Natural killer cell treated with Interleukin-12 subunit alpha and Interleukin-12 subunit beta and Interleukin-15 and Interleukin-18, amount 100 ng/mL, for 72 hours (primary cell): ENCODE data around the gene ADORA2A. TPM values are rescaled to one million over a fixed set of nuclear protein-coding genes. Genes with fewer than 3 reads are reported as not detected.
A peak's percentile ranks its signal among the peaks of the same experiment; 100 is the strongest.

ENCODE experiments used
- ATAC-seq, 2 donors: fragments of 150-1000 bp; cut with Tn5 transposase in 1 of 2; sonication (Bioruptor Pico), chemical (Tn5 transposase) in 1 of 2; 2 replicates each; pipeline ENCODE4 v1.10.0; 2021
- DNase-seq: peaks from one replicate; pipeline ENCODE4 v3.0.0; 2022; ENCODE audit warnings: low spot score
- H3K27ac Mint-ChIP-seq, 2 donors: 1 replicate in 1 of 2; 2 replicates in 1 of 2; pipeline ENCODE4 v1.8.0; 2022; ENCODE audit warnings: mixed read lengths in 2 of 2, mild to moderate bottlenecking in 1 of 2, moderate library complexity in 1 of 2
- H3K27me3 Mint-ChIP-seq, 2 donors: 1 replicate in 1 of 2; 2 replicates in 1 of 2; pipeline ENCODE4 v1.8.0; 2022; ENCODE audit warnings: mixed read lengths in 2 of 2
- H3K36me3 Mint-ChIP-seq: one replicate; pipeline ENCODE4 v1.8.0; 2022; ENCODE audit warnings: mixed read lengths
- H3K4me1 Mint-ChIP-seq, 2 donors: 1 replicate in 1 of 2; 2 replicates in 1 of 2; pipeline ENCODE4 v1.8.0; 2022; ENCODE audit warnings: low read depth in 2 of 2, mixed read lengths in 2 of 2, mild to moderate bottlenecking in 1 of 2
- H3K4me3 Mint-ChIP-seq: one replicate; pipeline ENCODE4 v1.8.0; 2022; ENCODE audit warnings: mixed read lengths
- H3K9me3 Mint-ChIP-seq: 2 replicates; pipeline ENCODE4 v1.8.0; 2022; ENCODE audit warnings: mixed read lengths
- total RNA-seq, 2 donors: library from RNA; stranded (reverse); gene quantifications; one replicate each; pipeline ENCODE4 v1.2.3, GENCODE V29; 2022

ADORA2A gene
- total RNA-seq, 2 donors from 2014 or later = 29.0 to 81.6 TPM

DNA sequence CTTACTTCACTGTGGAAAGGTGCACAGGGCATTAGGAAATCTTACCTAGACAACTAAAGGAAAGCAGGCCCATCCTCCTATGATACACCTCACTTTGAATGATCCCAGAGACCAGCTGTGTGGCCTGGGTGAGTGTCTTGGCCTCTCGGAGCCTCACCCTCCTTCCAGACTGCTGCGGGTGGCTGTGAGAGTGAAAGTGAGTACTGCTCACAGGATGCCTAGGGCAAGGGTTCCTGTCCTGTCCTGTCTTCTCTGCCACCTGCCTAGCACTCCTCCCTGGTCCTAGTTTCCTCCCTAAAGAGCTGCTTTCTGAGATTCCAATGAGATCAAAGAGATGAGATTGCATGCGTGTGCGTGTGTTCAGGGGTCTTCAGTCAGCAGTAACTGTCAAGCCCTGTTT lies 19.5 kb upstream of the ADORA2A start:
- DNase-seq = no peak
- peak overlapping the region; percentile 40 for H3K4me3 Mint-ChIP-seq
- peak overlapping the region; percentile 30 to 100 for H3K27ac Mint-ChIP-seq
- peaks cover 55 to 64% of the 10 kb centered on the region in 2 donors for H3K4me1 Mint-ChIP-seq
- no peaks in the 10 kb centered on the region for H3K36me3 Mint-ChIP-seq
- no peak for ATAC-seq
- no peaks in the 10 kb centered on the region for H3K9me3 Mint-ChIP-seq
- H3K27me3 Mint-ChIP-seq = no peaks in the 10 kb centered on the region

DNA sequence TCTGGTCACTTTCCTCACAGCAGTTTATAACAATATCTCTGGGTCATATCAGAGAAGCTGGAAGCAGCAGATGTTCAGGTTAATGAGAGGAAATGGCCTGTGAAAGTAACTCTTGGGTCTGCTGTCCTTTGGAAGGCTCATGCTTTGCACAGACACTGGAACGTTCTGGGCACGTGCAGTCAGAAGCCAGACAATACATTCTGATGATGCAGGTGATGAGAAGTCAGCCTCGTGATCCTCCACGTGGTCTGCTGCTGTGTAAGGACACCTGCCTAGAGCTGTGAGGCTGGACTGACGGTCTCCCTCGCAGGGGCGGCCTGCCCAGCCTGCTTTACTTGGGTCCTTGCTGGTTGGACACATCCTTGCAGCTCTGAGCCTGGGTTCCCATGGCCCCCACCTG lies 18.8 kb upstream of the ADORA2A start:
- Mint-ChIP-seq H3K27ac (peak overlapping the region in 1 of 2 donors; percentile 53), H3K4me1 (peaks cover 48 to 58% of the 10 kb centered on the region in 2 donors), H3K9me3 (no peaks in the 10 kb centered on the region), H3K4me3 (no peak overlapping the region), H3K36me3 (no peaks in the 10 kb centered on the region), H3K27me3 (no peaks in the 10 kb centered on the region)
- no peak for ATAC-seq
- DNase-seq = no peak

DNA sequence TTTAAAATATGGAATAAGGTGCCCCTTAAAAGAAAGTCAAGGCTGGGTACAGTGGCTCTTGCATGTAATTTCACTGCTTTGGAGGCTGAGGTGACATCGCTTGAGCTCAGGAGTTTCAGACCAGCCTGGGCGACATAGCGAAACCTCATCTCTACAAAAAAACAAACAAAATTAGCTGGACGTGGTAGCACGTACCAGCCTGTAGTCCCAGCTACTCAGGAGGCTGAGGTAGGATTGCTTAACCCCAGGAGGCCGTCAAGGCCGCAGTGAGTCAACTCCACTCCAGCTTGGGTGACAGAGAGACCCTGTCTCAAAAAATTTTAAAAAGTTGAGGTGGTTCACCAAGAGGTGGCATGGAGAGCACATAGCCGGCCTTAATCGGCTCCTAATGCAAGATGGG lies 17.7 kb upstream of the ADORA2A start:
- peak overlapping the region; percentile 75 for H3K4me3 Mint-ChIP-seq
- no peaks in the 10 kb centered on the region for H3K9me3 Mint-ChIP-seq

DNA sequence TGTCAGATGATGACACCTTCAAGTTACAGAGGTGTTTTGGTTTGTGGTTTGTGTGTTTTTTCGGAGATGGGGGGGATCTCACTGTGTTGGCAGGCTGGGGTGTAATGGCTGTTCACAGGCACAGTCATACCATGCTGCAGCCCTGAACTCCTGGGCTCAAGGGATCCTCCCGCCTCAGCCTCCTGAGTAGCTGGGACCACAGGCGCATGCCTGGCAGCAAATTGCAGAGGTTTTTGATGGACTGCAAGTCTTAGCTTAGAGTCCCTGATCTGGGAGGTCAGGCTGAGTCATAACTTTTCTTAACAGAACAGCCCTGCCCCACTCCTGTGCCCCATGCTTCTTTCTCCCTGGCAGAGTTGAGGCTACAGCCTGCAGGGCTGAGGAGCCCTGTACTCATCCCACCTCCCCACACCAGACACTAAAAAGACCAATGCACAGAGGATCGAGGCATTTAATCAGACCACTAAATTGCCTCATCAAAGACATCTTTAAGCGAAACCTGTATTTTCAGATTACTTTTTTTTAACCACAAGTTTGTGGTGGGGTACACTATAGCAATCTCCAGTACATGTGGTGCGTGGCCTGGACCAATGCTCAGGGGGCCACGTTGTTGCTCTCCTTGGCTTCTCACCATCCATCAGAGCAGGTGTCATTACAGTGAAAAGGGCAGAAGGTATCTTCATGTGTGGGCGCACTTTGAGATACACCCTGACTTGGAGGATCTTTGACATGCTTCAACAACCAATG lies 17.1 kb upstream of the ADORA2A start:
- H3K4me1 Mint-ChIP-seq = peaks cover 40 to 42% of the 10 kb centered on the region in 2 donors
- DNase-seq = peak; percentile 73
- peak; percentile 87 to 90 for ATAC-seq
- no peaks in the 10 kb centered on the region for H3K9me3 Mint-ChIP-seq
- peak overlapping the region; percentile 89 to 92 for H3K27ac Mint-ChIP-seq
- no peaks in the 10 kb centered on the region for H3K27me3 Mint-ChIP-seq
- no peaks in the 10 kb centered on the region for H3K36me3 Mint-ChIP-seq
- peak overlapping the region; percentile 75 for H3K4me3 Mint-ChIP-seq

More for the DNA sequence above, 17.7 kb upstream of the ADORA2A start:
- Mint-ChIP-seq H3K27ac (peak overlapping the region; percentile 89 to 92), H3K36me3 (no peaks in the 10 kb centered on the region), H3K27me3 (no peaks in the 10 kb centered on the region), H3K4me1 (peaks cover 40 to 47% of the 10 kb centered on the region in 2 donors)
- ATAC-seq (peak in 1 of 2 donors; percentile 83), DNase-seq (no peak)

DNA sequence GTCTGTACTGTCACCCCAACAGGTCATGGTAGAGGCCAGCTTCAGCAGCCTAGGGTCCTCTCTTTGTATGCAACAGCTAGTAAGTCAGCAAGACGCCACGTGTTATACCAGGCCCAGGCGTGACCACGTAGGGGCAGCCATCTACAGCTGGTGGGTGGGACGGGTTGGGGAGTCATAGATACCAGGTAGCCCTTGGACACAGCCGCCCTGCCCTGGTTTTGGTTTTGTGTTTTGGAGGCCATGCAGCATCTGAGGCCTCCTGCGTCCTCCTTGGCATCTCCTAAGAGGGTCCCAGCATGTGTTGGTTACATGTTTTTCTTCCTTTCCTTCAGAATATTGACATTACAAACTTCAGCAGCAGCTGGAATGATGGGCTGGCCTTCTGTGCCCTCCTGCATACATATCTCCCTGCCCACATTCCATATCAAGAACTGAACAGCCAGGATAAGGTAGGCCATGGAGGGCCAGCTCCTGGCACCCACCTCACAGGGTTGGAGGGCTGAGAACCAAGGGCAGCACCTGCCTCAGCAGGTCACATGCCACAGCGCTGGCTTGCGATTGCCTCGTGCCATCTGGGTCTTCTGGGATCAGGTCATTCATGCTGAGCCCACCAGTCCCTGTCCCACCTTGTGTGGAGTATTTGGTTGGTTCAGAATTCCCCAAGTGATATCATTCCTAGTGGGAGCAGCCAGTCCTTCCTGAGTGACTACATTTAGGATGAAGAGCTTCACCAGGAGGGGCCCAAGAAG lies 16.0 kb upstream of the ADORA2A start:
- peak overlapping the region; percentile 32 for H3K4me3 Mint-ChIP-seq
- H3K4me1 Mint-ChIP-seq = peaks cover 35 to 37% of the 10 kb centered on the region in 2 donors
- DNase-seq (no peak), ATAC-seq (no peak)
- H3K9me3 Mint-ChIP-seq = no peaks in the 10 kb centered on the region
- H3K27me3 Mint-ChIP-seq = no peaks in the 10 kb centered on the region
- peak overlapping the region in 1 of 2 donors; percentile 27 for H3K27ac Mint-ChIP-seq
- H3K36me3 Mint-ChIP-seq = no peaks in the 10 kb centered on the region

DNA sequence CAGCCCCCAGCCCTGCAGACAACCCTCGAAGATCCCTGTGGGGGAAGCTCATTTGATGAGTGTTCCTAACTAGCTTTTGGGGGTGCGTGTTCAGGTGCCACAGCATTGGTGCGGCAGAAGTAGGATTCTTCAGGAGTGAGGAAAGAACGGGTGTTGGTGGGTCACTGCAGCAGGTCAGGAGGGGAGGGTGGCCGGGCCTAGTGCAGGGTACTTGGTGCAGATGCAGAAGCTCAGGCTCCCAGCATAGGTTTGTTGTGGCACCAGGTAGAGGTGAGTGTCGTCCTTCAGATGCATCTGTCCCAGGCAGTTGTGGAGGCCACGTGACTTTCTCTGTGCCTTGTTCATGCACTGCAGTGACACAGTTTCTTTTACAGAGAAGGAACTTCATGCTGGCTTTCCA lies 15.1 kb upstream of the ADORA2A start:
- Mint-ChIP-seq H3K27ac (peak overlapping the region in 1 of 2 donors; percentile 27), H3K27me3 (no peaks in the 10 kb centered on the region), H3K9me3 (no peaks in the 10 kb centered on the region), H3K36me3 (no peaks in the 10 kb centered on the region), H3K4me3 (no peak overlapping the region), H3K4me1 (peaks cover 27 to 29% of the 10 kb centered on the region in 2 donors)
- DNase-seq (no peak), ATAC-seq (no peak)

DNA sequence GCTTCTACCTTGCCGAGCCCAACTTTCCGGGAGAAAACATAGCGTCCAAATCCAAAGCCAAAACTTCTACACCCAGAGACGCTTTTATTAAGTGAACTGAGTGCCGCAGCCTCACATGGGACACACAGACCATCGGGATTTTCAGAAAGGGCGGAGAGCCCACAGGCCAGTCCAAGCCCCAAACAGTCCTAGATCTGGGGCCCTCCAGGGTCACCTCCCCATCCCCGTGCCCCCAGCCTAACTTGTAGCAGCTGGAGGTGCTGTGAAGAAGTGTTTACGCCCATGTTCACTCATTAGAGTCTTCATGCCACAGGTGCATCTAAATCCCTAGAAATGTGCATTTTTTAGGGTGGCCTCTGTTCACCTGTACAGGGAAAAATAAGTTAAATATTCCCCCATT lies 14.1 kb upstream of the ADORA2A start:
- Mint-ChIP-seq H3K36me3 (no peaks in the 10 kb centered on the region), H3K4me1 (peaks cover 17 to 19% of the 10 kb centered on the region in 2 donors), H3K27ac (peak overlapping the region in 1 of 2 donors; percentile 23), H3K27me3 (no peaks in the 10 kb centered on the region), H3K9me3 (no peaks in the 10 kb centered on the region), H3K4me3 (no peak overlapping the region)
- ATAC-seq (no peak), DNase-seq (no peak)

DNA sequence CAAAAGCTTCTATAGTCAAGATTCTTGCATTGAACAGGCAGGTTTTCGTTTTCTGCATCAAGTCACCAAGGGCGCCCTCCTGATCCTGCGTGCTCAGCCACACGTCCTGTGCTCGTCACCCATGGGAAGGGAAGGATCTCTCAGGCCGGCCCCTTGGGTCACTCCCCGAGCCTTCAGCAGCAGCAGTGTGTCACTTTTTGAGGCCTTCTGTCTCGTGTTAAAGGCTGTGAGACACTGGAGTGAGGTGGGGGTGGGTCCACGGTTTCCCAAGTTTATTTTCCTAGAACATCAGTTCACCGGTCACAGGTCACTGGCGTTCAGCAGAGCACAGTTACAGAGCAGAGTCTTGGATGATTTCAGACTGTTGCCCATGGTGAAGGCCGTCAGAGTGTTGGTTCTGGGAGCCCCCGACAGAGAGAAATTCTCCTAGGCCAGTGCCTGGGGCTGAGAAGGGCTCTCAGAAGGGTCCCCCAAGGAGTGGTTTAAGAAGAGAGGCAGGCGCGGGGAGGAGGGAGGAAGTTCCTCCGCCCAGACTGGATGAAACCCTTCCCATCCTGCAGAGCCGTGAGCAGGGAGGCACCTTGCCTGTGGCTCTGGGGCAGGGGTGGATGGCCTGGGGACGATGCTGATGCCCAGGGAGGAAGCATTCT lies 13.5 kb upstream of the ADORA2A start:
- Mint-ChIP-seq H3K4me3 (no peak overlapping the region), H3K27ac (no peak overlapping the region), H3K36me3 (no peaks in the 10 kb centered on the region), H3K27me3 (no peaks in the 10 kb centered on the region), H3K4me1 (peaks cover 16 to 19% of the 10 kb centered on the region in 2 donors), H3K9me3 (no peaks in the 10 kb centered on the region)
- DNase-seq = no peak
- ATAC-seq = no peak

DNA sequence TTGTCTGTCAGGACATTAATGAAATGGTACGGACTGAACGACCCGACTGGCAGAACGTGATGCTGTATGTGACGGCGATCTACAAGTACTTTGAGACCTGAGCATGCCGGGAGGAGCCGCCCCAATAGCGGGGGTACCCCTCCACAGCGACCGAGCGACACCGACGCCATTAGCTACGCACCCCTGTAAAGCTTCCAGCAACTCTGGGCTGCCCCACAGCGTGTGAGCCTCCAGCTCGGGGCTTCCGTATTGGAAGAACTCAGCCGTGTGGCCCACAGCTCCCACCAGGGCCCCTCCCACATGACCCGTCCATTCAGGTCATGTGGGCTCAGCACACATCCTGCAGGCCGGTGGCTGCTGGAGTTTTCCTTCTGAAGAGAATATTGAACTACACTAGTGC lies 12.9 kb upstream of the ADORA2A start:
- Mint-ChIP-seq H3K4me1 (peaks cover 11 to 15% of the 10 kb centered on the region in 2 donors), H3K9me3 (no peaks in the 10 kb centered on the region), H3K27me3 (no peaks in the 10 kb centered on the region), H3K36me3 (no peaks in the 10 kb centered on the region), H3K4me3 (no peak overlapping the region), H3K27ac (no peak overlapping the region)
- ATAC-seq = no peak
- DNase-seq = no peak

DNA sequence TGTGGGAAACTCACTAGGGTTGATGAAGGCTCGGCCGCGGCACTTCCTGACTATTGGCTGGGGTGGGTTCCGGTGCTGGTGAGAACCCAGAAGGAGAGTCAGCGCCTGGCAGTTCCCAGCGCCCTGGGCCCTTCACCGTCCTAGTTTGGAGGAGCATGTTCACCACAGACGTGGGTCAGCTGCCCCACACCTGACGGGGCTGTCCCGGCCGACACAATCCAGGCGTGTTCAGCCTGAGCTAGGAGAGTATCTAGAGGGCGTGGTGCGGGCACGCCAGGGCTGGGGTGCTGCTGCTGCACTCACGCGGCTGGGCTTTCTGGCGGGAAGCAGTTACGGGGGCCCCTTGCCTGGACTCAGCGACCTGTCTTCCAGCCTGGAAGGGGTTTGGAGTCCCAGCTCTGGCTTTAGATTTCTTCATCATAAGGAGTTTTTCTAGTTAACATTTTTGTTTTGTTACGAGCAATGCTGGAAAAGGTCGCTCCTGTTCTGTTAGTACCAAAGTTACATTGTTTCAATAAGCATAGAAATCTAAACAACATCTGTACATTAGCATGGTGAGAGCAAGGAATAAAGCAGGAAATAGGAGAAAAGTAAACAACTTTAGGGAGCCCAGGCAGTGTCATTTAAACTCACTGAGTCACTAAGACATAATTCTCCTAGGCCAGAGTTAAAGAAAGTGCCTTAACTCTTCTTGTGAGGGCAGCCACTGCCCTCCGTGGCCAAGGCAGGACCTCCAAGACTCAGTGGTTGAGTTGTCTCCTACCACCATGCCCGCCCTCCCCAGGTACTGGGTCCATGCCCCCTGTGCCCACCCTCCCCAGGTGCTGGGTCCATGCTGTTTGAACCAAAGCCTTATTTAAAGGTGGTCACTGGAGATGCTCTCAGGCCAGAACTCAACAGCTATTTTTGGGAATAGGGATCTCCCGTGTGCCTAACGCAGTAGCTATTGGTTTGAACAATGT lies 12.1 kb upstream of the ADORA2A start:
- DNase-seq = no peak
- Mint-ChIP-seq H3K9me3 (no peaks in the 10 kb centered on the region), H3K36me3 (no peaks in the 10 kb centered on the region), H3K27ac (no peak overlapping the region), H3K4me3 (no peak overlapping the region), H3K27me3 (no peaks in the 10 kb centered on the region), H3K4me1 (peaks cover 4 to 9% of the 10 kb centered on the region in 2 donors)
- ATAC-seq = no peak

DNA sequence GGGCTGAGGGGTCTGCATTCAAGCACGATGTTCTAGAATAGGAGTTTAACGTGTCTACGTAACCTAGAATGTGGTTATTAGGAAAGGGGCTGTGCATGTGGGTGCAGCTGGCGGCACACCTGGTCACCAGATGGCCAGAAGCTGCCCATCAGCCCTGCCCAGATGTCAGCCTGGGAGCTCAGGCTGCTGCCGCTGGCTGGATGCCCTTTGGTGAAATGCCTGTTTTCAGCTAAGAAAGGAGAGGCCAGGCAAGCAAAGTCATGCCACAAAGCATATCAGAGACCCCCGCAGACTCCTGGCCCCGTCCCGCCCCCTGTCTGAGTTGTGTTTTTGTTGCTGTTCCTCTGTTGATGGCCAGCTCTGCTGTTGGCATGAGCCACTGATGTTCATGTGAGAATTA lies 11.3 kb upstream of the ADORA2A start:
- Mint-ChIP-seq H3K4me3 (no peak overlapping the region), H3K27me3 (no peaks in the 10 kb centered on the region), H3K4me1 (peaks cover 0 to 4% of the 10 kb centered on the region in 2 donors), H3K9me3 (no peaks in the 10 kb centered on the region), H3K27ac (no peak overlapping the region), H3K36me3 (no peaks in the 10 kb centered on the region)
- ATAC-seq = no peak
- no peak for DNase-seq

DNA sequence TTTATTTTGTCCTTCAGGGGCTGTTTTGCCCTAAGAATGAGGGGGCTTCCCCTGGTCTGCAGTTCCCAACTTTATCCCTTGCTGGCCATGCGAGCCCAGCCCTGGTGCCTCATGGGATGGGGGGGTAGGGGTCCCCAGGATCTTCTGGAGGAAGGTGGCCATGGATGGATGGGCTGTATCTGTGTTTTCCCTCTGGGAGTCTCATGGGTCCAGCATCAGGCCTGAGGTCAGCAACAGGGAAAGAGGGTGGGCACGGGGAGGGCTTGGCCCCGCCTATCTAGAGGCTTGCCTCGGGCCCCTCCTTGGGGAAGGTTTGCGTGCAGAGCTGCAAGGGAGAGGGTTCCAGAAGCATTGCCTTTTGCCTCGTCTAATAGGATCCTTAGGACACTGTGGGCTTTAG lies 10.8 kb upstream of the ADORA2A start:
- H3K4me3 Mint-ChIP-seq = no peak overlapping the region
- H3K9me3 Mint-ChIP-seq = no peaks in the 10 kb centered on the region
- H3K36me3 Mint-ChIP-seq = no peaks in the 10 kb centered on the region
- H3K27ac Mint-ChIP-seq = peak overlapping the region in 1 of 2 donors; percentile 37
- DNase-seq (no peak), ATAC-seq (no peak)
- H3K4me1 Mint-ChIP-seq = peaks cover 0 to 4% of the 10 kb centered on the region in 2 donors
- H3K27me3 Mint-ChIP-seq = no peaks in the 10 kb centered on the region

DNA sequence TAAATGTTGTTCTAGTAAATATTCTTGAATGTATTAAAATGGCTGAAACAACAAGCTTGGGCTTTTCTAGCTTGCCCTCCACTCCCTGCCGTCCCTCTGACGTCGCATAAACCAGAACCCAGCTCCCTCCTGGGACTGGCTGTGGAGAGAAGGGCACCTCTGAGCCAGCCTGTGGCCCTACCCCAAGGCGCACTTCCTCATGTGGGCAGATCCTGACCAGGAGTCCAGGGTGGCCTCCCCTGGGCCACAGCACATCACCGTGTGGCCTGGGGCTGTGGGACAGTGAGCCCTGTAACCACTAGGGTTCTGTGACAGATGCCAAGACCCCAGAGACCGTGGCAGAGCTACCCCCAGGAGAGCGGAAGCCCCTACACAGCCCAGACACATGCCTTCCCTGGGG lies 10.2 kb upstream of the ADORA2A start:
- ATAC-seq = no peak
- peak overlapping the region in 1 of 2 donors; percentile 37 for H3K27ac Mint-ChIP-seq
- no peaks in the 10 kb centered on the region for H3K27me3 Mint-ChIP-seq
- no peak overlapping the region for H3K4me3 Mint-ChIP-seq
- no peaks in the 10 kb centered on the region for H3K9me3 Mint-ChIP-seq
- no peaks in the 10 kb centered on the region for H3K36me3 Mint-ChIP-seq
- peaks cover 0 to 4% of the 10 kb centered on the region in 2 donors for H3K4me1 Mint-ChIP-seq
- no peak for DNase-seq
